Subcutaneous abdominal adipose tissue (tissue), 5 donors: ENCODE results near the gene CYGB.
"Not testable (repeated sequence)": the region's sequence is repeated elsewhere in the genome, so short reads cannot be mapped to it uniquely, and the experiment has no call there.

Experiments used
- H3K27ac ChIP-seq: one replicate; pipeline ENCODE4 v1.7.0; 2013; ENCODE audit warnings: low read depth, mild to moderate bottlenecking, inconsistent platforms, low read length, moderate library complexity
- H3K27me3 ChIP-seq, 5 donors: one replicate each; pipeline ENCODE4 v1.7.0; 2013; ENCODE audit warnings: low read length in 5 of 5, inconsistent platforms in 1 of 5; ENCODE audit not compliant: control insufficient read depth in 5 of 5, insufficient read depth in 4 of 5
- H3K36me3 ChIP-seq, 5 donors: one replicate each; pipeline ENCODE4 v1.7.0; 2013; ENCODE audit warnings: low read length in 5 of 5; ENCODE audit not compliant: control insufficient read depth in 5 of 5, insufficient read depth in 5 of 5
- H3K4me1 ChIP-seq, 5 donors: one replicate each; pipeline ENCODE4 v1.7.0; 2013; ENCODE audit warnings: low read length in 5 of 5, mild to moderate bottlenecking in 3 of 5, moderate library complexity in 1 of 5; ENCODE audit not compliant: control insufficient read depth in 5 of 5, insufficient read depth in 5 of 5
- H3K4me3 ChIP-seq, 5 donors: one replicate each; pipeline ENCODE4 v1.7.0; 2013; ENCODE audit warnings: low read length in 5 of 5, low read depth in 1 of 5
- H3K9ac ChIP-seq, 5 donors: one replicate each; pipeline ENCODE4 v1.7.0; 2013; ENCODE audit warnings: low read length in 5 of 5, mild to moderate bottlenecking in 4 of 5, moderate library complexity in 3 of 5
- H3K9me3 ChIP-seq, 5 donors: one replicate each; pipeline ENCODE4 v1.7.0; 2013; ENCODE audit warnings: low read length in 5 of 5; ENCODE audit not compliant: control insufficient read depth in 5 of 5
- donor health status: healthy.
- donor health status: healthy.
- donor health status: healthy.
- donor health status: healthy.
- donor health status: healthy.

CYGB gene

DNA sequence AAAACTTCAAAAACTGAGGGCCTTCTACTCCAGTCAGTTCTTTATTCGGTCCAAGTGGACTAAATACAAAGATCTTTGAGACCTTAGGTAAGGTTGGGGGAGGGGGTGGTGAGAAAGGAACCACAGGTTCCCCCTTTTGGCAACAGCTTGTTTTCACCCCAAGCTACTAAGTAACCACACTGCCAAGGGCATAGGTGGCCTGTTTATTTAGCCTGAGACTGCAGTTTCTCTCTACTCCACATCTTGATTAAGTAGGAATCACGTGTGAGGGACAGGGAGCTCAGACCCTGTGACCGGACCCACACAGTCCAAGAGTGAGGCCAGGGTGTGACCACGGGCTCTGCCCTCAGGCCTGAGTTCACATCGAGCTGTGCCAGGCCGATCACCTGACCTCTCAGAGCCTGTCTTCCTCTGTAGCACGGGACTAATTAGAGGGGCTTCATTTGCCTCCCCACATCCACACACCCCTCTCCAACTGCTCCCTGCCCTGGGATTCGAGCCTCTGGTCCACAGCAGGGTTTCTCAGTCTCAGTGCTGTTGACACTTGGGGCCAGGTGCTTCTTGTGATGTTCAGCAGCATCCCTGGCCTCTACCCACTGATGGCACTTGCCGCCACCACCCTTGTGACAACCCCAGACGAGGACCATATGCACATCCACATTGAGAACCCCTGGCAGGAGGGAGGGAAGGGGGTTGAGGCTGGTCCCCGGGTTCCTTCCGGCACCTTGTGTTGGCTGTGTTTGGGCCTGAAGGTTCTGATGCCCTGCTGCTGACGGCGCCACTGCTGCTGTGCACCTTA, 30.3 kb upstream of the CYGB start:
- Histone ChIP-seq H3K4me3 (no peak overlapping the region), H3K36me3 (peaks cover 0 to 19% (median 12%) of the 10 kb centered on the region in 5 donors), H3K9me3 (no peaks in the 10 kb centered on the region), H3K27me3 (no peaks in the 10 kb centered on the region), H3K9ac (no peak overlapping the region), H3K27ac (no peak overlapping the region), H3K4me1 (peaks cover under 1 to 22% (median 15%) of the 10 kb centered on the region in 5 donors)

GRCh38 chr17:76566988-76567431, 29.5 kb upstream of the CYGB start:
- peaks cover 0 to 24% (median 12%) of the 10 kb centered on the region in 5 donors for H3K36me3 ChIP-seq
- no peaks in the 10 kb centered on the region for H3K27me3 ChIP-seq
- no peak overlapping the region for H3K27ac ChIP-seq
- H3K9ac ChIP-seq: no peak overlapping the region
- no peak overlapping the region for H3K4me3 ChIP-seq
- H3K4me1 ChIP-seq: peaks cover 2 to 29% (median 21%) of the 10 kb centered on the region in 5 donors
- H3K9me3 ChIP-seq: no peaks in the 10 kb centered on the region

GRCh38 chr17:76566613-76566943, 29.1 kb upstream of the CYGB start:
- H3K9me3 ChIP-seq: no peaks in the 10 kb centered on the region
- no peak overlapping the region for H3K4me3 ChIP-seq
- peaks cover 0 to 28% (median 16%) of the 10 kb centered on the region in 5 donors for H3K36me3 ChIP-seq
- H3K27ac ChIP-seq: no peak overlapping the region
- H3K27me3 ChIP-seq: no peaks in the 10 kb centered on the region
- H3K9ac ChIP-seq: no peak overlapping the region
- H3K4me1 ChIP-seq: peaks cover 6 to 33% (median 26%) of the 10 kb centered on the region in 5 donors

DNA sequence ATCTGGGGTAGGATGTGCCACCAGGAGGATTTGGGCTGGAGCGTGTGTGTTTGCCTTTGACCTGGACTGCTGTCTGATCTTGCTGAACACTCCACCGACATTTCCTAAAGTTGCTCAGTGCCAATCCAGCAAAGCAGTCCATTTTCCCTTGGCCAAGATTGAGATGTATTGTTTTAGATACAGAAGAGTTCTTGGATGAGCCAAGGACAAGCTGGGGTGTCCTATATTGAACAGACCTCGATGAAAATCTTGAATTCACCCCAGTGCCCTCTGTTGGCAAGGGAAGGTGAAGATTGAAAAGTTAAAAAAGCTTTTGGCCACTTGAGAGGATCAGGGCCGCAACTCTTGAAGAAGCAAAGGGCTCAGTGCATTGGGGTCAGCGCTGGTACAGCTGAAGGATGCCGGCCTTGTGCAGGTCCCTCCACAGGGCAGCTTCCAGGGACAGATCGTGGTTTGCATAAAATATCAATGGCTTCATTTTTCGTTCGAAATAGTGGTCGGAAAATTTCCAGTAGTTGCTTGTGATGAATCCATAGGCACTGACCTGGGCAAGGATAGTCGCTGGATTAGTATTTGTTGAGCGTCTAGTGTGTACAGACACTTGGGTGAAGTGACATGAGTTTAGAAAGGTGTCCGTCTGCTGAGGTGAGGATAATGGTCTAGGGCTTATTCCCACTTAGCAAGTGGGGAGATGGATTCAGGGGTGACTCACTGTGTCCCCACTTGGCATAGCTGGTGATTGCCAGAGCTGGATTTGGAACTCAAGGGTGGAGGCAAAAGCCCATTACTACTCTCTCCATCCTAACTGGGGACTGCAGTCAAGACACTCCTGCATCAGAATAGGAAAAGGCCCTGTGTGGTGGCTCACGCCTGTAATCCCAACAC, 28.5 kb upstream of the CYGB start:
- no peak overlapping the region for H3K9ac ChIP-seq
- no peak overlapping the region for H3K4me3 ChIP-seq
- H3K27me3 ChIP-seq: no peaks in the 10 kb centered on the region
- H3K27ac ChIP-seq: peak overlapping the region; percentile 18
- peaks cover 6 to 39% (median 32%) of the 10 kb centered on the region in 5 donors for H3K4me1 ChIP-seq
- H3K9me3 ChIP-seq: no peaks in the 10 kb centered on the region
- peaks cover 0 to 29% (median 17%) of the 10 kb centered on the region in 5 donors for H3K36me3 ChIP-seq

- H3K4me3 ChIP-seq, H3K27me3 ChIP-seq, H3K9ac ChIP-seq, H3K9me3 ChIP-seq: not testable (repeated sequence)
- H3K4me1 ChIP-seq: peaks cover 8 to 45% (median 37%) of the 10 kb centered on the region in 5 donors
- peak overlapping the region; percentile 18 for H3K27ac ChIP-seq
- peaks cover 0 to 30% (median 17%) of the 10 kb centered on the region in 5 donors for H3K36me3 ChIP-seq
These were observed 27.6 kb upstream of the CYGB start for GRCh38 chr17:76564991-76565727.

GRCh38 chr17:76563359-76563758, 25.9 kb upstream of the CYGB start:
- H3K27me3 ChIP-seq, H3K9me3 ChIP-seq, H3K9ac ChIP-seq, H3K4me3 ChIP-seq: not testable (repeated sequence)
- Histone ChIP-seq H3K4me1 (peaks cover 13 to 56% (median 48%) of the 10 kb centered on the region in 5 donors), H3K27ac (peak overlapping the region; percentile 18), H3K36me3 (peaks cover 0 to 33% (median 17%) of the 10 kb centered on the region in 5 donors)

- peaks cover 0 to 33% (median 17%) of the 10 kb centered on the region in 5 donors for H3K36me3 ChIP-seq
- H3K27ac ChIP-seq: peak overlapping the region; percentile 18
- H3K4me3 ChIP-seq: no peak overlapping the region
- H3K9ac ChIP-seq: no peak overlapping the region
- no peaks in the 10 kb centered on the region for H3K9me3 ChIP-seq
- H3K4me1 ChIP-seq: peaks cover 15 to 59% (median 50%) of the 10 kb centered on the region in 5 donors
- H3K27me3 ChIP-seq: no peaks in the 10 kb centered on the region
These were observed 25.2 kb upstream of the CYGB start for GRCh38 chr17:76562734-76563148.

- Histone ChIP-seq H3K36me3 (peaks cover 0 to 33% (median 17%) of the 10 kb centered on the region in 5 donors), H3K27me3 (no peaks in the 10 kb centered on the region), H3K9me3 (no peaks in the 10 kb centered on the region), H3K27ac (peak overlapping the region; percentile 72), H3K9ac (peak overlapping the region in 1 of 5 donors; percentile 60), H3K4me1 (peaks cover 15 to 59% (median 48%) of the 10 kb centered on the region in 5 donors), H3K4me3 (peak overlapping the region in 1 of 5 donors; percentile 33)
These were observed 24.3 kb upstream of the CYGB start for GRCh38 chr17:76561799-76562268.

GRCh38 chr17:76561332-76561731, 23.8 kb upstream of the CYGB start:
- H3K27ac ChIP-seq: peak overlapping the region; percentile 72
- no peaks in the 10 kb centered on the region for H3K9me3 ChIP-seq
- no peaks in the 10 kb centered on the region for H3K27me3 ChIP-seq
- H3K4me3 ChIP-seq: no peak overlapping the region
- peaks cover 15 to 64% (median 53%) of the 10 kb centered on the region in 5 donors for H3K4me1 ChIP-seq
- H3K36me3 ChIP-seq: peaks cover 0 to 32% (median 17%) of the 10 kb centered on the region in 5 donors
- H3K9ac ChIP-seq: peak overlapping the region in 2 of 5 donors; percentile 13 to 31
